GM10248 (cell line): Measurements from ENCODE around the gene SAMD4A.

Source experiments
- CTCF ChIA-PET: fragments of 300-600 bp; sonication (Branson Sonifier 250); formaldehyde crosslinking; extraction: SDS; loops from one replicate; lab custom pipeline; 2021; ENCODE audit warnings: antibody characterized with exemption; lab: Yijun Ruan, JAX
- POLR2A ChIA-PET: fragments of 350-650 bp; sonication (Branson Sonifier 250); formaldehyde crosslinking; extraction: SDS; loops from one replicate; lab custom pipeline; 2020; ENCODE audit warnings: antibody characterized with exemption; lab: Yijun Ruan, JAX
- DNase-seq: peaks from one replicate; pipeline ENCODE4 v3.0.0; 2012; ENCODE audit errors: extremely low spot score
- CTCF ChIP-seq: IDR thresholded peaks from 2 replicates; pipeline ENCODE4 v1.5.1; 2012; ENCODE audit warnings: mild to moderate bottlenecking, low read depth; ENCODE audit errors: extremely low read depth, missing control alignments, control extremely low read depth

The SAMD4A gene

GRCh38 chr14:54549862-54550261 lies 17.1 kb upstream of the SAMD4A start:
- ChIA-PET POLR2A (no interaction called here), CTCF (interaction anchor here (1.2 to 2.7 kb wide), 6 partner anchors 8 to 224 kb away, joined by 3 to 9 read pairs (median 5); partner anchors contain the start of gene CGRRF1)
- no peak for TF ChIP-seq CTCF
- no peak for DNase-seq

- ChIA-PET CTCF (interaction anchor here (0.9 to 1.6 kb wide), 5 partner anchors 8 to 223 kb away, joined by 3 to 7 read pairs (median 3); partner anchors contain the start of gene CGRRF1), POLR2A (no interaction called here)
- no peak for TF ChIP-seq CTCF
- no peak for DNase-seq
Observed at GRCh38 chr14:54550514-54550913, 16.4 kb upstream of the SAMD4A start.

- no peak for TF ChIP-seq CTCF
- POLR2A ChIA-PET = no interaction called here
- CTCF ChIA-PET = interaction anchor here (1.0 to 2.4 kb wide), 2 partner anchors 10 to 219 kb away, joined by 4 to 11 read pairs; no protein-coding TSS in a partner anchor
- no peak for DNase-seq
Observed at GRCh38 chr14:54554401-54554800, 12.5 kb upstream of the SAMD4A start.

GRCh38 chr14:54555651-54556050 lies 11.3 kb upstream of the SAMD4A start:
- ChIA-PET CTCF (interaction anchor here (2.4 kb wide), 2 partner anchors 8 to 218 kb away, joined by 11 to 12 read pairs; no protein-coding TSS in a partner anchor), POLR2A (no interaction called here)
- no peak for DNase-seq
- no peak for TF ChIP-seq CTCF

- no peak for DNase-seq
- CTCF ChIA-PET = interaction anchor here (1.4 to 2.4 kb wide), 2 partner anchors 137 to 217 kb away, joined by 3 to 12 read pairs; no protein-coding TSS in a partner anchor
- TF ChIP-seq CTCF = no peak
- POLR2A ChIA-PET = no interaction called here
Observed at GRCh38 chr14:54556535-54556934, 10.4 kb upstream of the SAMD4A start.

GRCh38 chr14:54562334-54562733 lies 4.6 kb upstream of the SAMD4A start:
- POLR2A ChIA-PET = no interaction called here

More at GRCh38 chr14:54562334-54562733, 4.6 kb upstream of the SAMD4A start:
- TF ChIP-seq CTCF = no peak
- no peak for DNase-seq
- CTCF ChIA-PET = interaction anchor here (0.8 to 9.3 kb wide), 5 partner anchors 81 to 244 kb away, joined by 3 to 149 read pairs (median 61); no protein-coding TSS in a partner anchor
